Activated T-helper 17 cell treated with anti-CD3 and anti-CD28 coated beads, Interleukin-2, amount 50 U/mL, for 72 hours (primary cell): Measurements from ENCODE around the gene ALMS1. TPM values are rescaled to one million over a fixed set of nuclear protein-coding genes. Genes with fewer than 3 reads are reported as not detected.

Source experiments
- ATAC-seq: fragments of 150-1000 bp; cut with Tn5 transposase; replicated peaks from 2 replicates; pipeline ENCODE4 v1.10.0; 2021; ENCODE audit warnings: mild to moderate bottlenecking, moderate library complexity
- H3K27ac Mint-ChIP-seq: one replicate; pipeline ENCODE4 v1.8.0; 2022; ENCODE audit warnings: mixed read lengths
- H3K27me3 Mint-ChIP-seq: one replicate; pipeline ENCODE4 v1.8.0; 2022; ENCODE audit warnings: mixed read lengths
- H3K36me3 Mint-ChIP-seq: one replicate; pipeline ENCODE4 v1.8.0; 2022; ENCODE audit warnings: low read depth, mild to moderate bottlenecking, mixed read lengths
- H3K4me1 Mint-ChIP-seq: one replicate; pipeline ENCODE4 v1.8.0; 2022; ENCODE audit warnings: mixed read lengths
- H3K4me3 Mint-ChIP-seq: one replicate; pipeline ENCODE4 v1.8.0; 2022; ENCODE audit warnings: mild to moderate bottlenecking, mixed read lengths
- H3K9me3 Mint-ChIP-seq: one replicate; pipeline ENCODE4 v1.8.0; 2022; ENCODE audit warnings: mixed read lengths
- total RNA-seq, 2 donors: library from RNA; stranded (reverse); gene quantifications; one replicate each; pipeline ENCODE4 v1.2.3, GENCODE V29; 2022

Gene ALMS1
- total RNA-seq, 2 donors from 2014 or later = 16.3 to 20.2 TPM

GRCh38 chr2:73374269-73374668 is 11.4 kb upstream of the ALMS1 start:
- Mint-ChIP-seq H3K27ac (no peak overlapping the region), H3K4me3 (no peak overlapping the region), H3K9me3 (peaks cover 5% of the 10 kb centered on the region), H3K27me3 (peaks cover 30% of the 10 kb centered on the region), H3K4me1 (no peaks in the 10 kb centered on the region), H3K36me3 (no peaks in the 10 kb centered on the region)
- no peak for ATAC-seq

DNA sequence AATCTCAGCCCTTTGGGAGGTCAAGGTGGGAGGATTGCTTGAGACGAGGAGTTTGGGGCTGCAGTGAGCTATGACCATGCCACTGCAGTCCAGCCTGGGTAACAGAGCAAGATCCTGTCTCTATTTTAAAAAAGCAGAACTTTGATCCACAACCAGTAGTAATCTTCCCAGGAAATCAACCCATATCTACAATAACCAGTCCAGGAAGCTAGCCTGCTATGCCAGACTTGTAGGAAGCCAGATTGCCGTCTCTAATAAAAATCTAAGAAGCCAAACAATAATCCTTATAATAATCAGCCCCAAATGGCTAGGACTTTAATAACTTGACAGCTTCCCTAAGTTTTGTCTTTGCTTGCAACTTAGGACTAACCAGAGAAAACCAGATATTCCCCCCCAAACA is 9.0 kb upstream of the ALMS1 start:
- H3K36me3 Mint-ChIP-seq = no peaks in the 10 kb centered on the region
- peaks cover 5% of the 10 kb centered on the region for H3K9me3 Mint-ChIP-seq
- no peaks in the 10 kb centered on the region for H3K4me1 Mint-ChIP-seq
- no peak overlapping the region for H3K27ac Mint-ChIP-seq
- ATAC-seq = no peak
- H3K4me3 Mint-ChIP-seq = no peak overlapping the region
- H3K27me3 Mint-ChIP-seq = peaks cover 30% of the 10 kb centered on the region

GRCh38 chr2:73383036-73383435 is 2.6 kb upstream of the ALMS1 start:
- H3K4me3 Mint-ChIP-seq = no peak overlapping the region
- H3K27me3 Mint-ChIP-seq = no peaks in the 10 kb centered on the region
- no peak for ATAC-seq
- H3K27ac Mint-ChIP-seq = no peak overlapping the region
- H3K4me1 Mint-ChIP-seq = peaks cover 14% of the 10 kb centered on the region
- H3K9me3 Mint-ChIP-seq = no peaks in the 10 kb centered on the region
- H3K36me3 Mint-ChIP-seq = no peaks in the 10 kb centered on the region

GRCh38 chr2:73385123-73385503 is 523 bp upstream of the ALMS1 start:
- H3K4me1 Mint-ChIP-seq = peaks cover 25% of the 10 kb centered on the region
- H3K36me3 Mint-ChIP-seq = no peaks in the 10 kb centered on the region
- no peaks in the 10 kb centered on the region for H3K27me3 Mint-ChIP-seq
- H3K4me3 Mint-ChIP-seq = peak overlapping the region; percentile 88
- ATAC-seq = no peak
- H3K27ac Mint-ChIP-seq = peak overlapping the region; percentile 81
- H3K9me3 Mint-ChIP-seq = no peaks in the 10 kb centered on the region

DNA sequence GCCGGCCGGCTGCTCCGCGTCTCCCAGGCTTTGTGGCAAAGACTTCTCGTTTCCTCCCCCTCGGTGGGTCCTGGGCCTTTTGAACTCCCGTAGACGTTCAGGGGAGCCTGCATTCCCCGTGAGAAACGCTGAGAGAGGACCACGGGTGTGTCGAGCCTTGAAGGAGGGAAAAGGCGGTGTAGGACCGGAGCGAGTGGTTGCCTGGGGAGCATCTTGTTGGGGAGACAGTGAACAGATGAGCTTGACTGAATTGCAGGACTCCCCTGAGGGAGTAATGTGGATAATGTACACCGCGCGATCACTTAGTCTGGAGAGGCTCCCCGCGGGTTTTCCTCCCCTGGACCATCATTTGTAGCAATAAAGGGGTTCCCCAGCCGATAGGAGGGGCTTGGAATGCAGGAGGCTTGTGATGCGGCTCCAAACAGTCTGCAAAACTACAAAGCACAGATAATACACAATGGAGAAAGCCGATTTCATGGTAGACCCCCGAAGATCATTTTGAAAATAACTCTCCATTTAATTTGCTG is 769 bp downstream of the ALMS1 start:
- Mint-ChIP-seq H3K4me1 (peaks cover 25% of the 10 kb centered on the region), H3K36me3 (peaks cover under 1% of the 10 kb centered on the region), H3K4me3 (peak overlapping the region; percentile 88), H3K27me3 (no peaks in the 10 kb centered on the region), H3K9me3 (no peaks in the 10 kb centered on the region), H3K27ac (peak overlapping the region; percentile 81)
- no peak for ATAC-seq

- Mint-ChIP-seq H3K4me3 (peak overlapping the region; percentile 88), H3K27ac (peak overlapping the region; percentile 81), H3K27me3 (no peaks in the 10 kb centered on the region), H3K36me3 (peaks cover 5% of the 10 kb centered on the region), H3K9me3 (no peaks in the 10 kb centered on the region), H3K4me1 (peaks cover 25% of the 10 kb centered on the region)
- ATAC-seq = no peak
These were observed 1.4 kb downstream of the ALMS1 start for GRCh38 chr2:73386894-73387636.

DNA sequence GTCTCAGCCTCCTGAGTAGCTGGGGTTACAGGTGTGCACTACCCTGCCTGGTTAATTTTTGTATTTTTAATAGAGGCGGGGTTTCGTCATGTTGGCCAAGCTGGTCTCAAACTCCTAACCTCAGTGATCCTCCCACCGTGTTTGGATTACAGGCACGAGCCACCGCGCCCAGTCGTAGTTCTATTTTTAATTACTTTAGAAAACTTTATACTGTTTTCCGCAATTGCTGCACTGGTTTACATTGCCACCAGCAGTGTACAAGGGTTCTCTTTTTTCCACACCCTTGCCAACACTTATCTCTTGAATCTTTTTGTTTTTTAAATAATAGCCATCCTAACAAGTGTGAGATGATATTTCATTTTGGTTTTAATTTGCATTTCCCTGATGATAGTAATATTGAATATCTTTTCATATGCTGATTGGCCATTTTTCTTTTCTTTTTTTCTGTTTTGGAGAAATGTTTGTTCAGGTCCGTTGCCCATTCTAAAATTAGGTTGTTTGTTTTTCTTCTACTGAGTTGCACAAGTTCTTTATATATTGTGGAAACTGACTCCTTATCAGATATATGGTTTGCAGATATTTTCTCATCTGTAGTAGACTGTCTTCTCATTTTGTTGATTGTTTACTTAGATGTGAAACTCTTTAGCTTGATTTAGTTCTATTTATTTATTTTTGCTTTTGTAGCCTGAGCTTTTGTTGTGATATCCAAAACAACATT is 16.9 kb downstream of the ALMS1 start:
- Mint-ChIP-seq H3K27me3 (no peaks in the 10 kb centered on the region), H3K4me3 (no peak overlapping the region), H3K4me1 (peaks cover 10% of the 10 kb centered on the region), H3K36me3 (peaks cover 47% of the 10 kb centered on the region), H3K9me3 (peaks cover 15% of the 10 kb centered on the region), H3K27ac (no peak overlapping the region)
- no peak for ATAC-seq

GRCh38 chr2:73403237-73403636 is 17.6 kb downstream of the ALMS1 start:
- H3K4me1 Mint-ChIP-seq = peaks cover 10% of the 10 kb centered on the region
- no peak overlapping the region for H3K27ac Mint-ChIP-seq
- H3K4me3 Mint-ChIP-seq = no peak overlapping the region
- no peaks in the 10 kb centered on the region for H3K27me3 Mint-ChIP-seq
- peaks cover 47% of the 10 kb centered on the region for H3K36me3 Mint-ChIP-seq
- ATAC-seq = no peak
- peaks cover 15% of the 10 kb centered on the region for H3K9me3 Mint-ChIP-seq

- peaks cover 41% of the 10 kb centered on the region for H3K36me3 Mint-ChIP-seq
- H3K27ac Mint-ChIP-seq = no peak overlapping the region
- H3K4me1 Mint-ChIP-seq = peaks cover 10% of the 10 kb centered on the region
- no peak for ATAC-seq
- H3K27me3 Mint-ChIP-seq = no peaks in the 10 kb centered on the region
- peaks cover 11% of the 10 kb centered on the region for H3K9me3 Mint-ChIP-seq
- H3K4me3 Mint-ChIP-seq = no peak overlapping the region
These were observed 18.8 kb downstream of the ALMS1 start for GRCh38 chr2:73404409-73404808.

- ATAC-seq = no peak
- Mint-ChIP-seq H3K4me3 (no peak overlapping the region), H3K27me3 (no peaks in the 10 kb centered on the region), H3K27ac (no peak overlapping the region), H3K4me1 (peaks cover 6% of the 10 kb centered on the region), H3K9me3 (peaks cover 11% of the 10 kb centered on the region), H3K36me3 (peaks cover 34% of the 10 kb centered on the region)
These were observed 21.4 kb downstream of the ALMS1 start for GRCh38 chr2:73406996-73407395.

DNA sequence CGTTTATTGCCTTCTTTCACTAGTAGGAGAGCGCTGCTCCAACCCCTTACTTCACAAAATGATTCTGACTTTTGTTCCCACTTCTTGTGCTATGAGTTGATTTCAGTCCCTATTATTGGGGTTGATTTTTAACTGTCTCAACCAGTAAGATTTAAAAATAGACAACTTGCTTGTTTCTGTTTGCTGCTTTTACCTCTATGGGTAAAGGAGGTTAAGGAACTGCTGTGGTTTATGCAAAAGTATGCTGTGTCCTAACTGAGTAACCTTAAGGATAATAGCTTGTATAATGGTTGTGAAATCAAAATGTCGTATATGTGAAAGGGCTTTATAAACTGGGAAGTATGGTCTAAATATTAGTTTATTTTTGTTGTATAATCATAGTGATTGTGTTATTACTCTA is 22.6 kb downstream of the ALMS1 start:
- H3K27me3 Mint-ChIP-seq = no peaks in the 10 kb centered on the region
- no peak overlapping the region for H3K4me3 Mint-ChIP-seq
- H3K9me3 Mint-ChIP-seq = peaks cover 9% of the 10 kb centered on the region
- H3K27ac Mint-ChIP-seq = no peak overlapping the region
- no peak for ATAC-seq
- peaks cover 4% of the 10 kb centered on the region for H3K4me1 Mint-ChIP-seq
- H3K36me3 Mint-ChIP-seq = peaks cover 28% of the 10 kb centered on the region

DNA sequence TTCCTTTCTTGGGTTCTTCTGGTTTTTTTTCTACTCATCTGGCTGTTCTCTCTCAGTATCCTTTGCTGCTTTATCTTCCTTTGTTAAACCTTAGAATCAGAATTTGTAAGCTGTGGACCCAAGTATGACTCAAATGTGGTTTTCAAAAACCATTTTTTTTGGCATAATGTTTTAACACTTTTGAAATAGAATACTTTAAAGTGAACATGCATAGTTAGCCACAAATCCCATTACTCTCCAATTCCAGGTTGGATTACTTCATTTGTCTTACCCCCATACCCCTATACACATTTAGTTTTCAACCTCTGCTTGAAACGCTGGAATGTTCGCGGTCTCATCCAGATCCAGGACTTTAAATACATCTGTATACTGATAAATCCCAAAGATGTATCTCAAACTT is 29.1 kb downstream of the ALMS1 start:
- H3K36me3 Mint-ChIP-seq = peaks cover 23% of the 10 kb centered on the region
- H3K27me3 Mint-ChIP-seq = no peaks in the 10 kb centered on the region
- no peak overlapping the region for H3K4me3 Mint-ChIP-seq
- ATAC-seq = no peak
- no peaks in the 10 kb centered on the region for H3K4me1 Mint-ChIP-seq
- H3K27ac Mint-ChIP-seq = no peak overlapping the region
- H3K9me3 Mint-ChIP-seq = no peaks in the 10 kb centered on the region

GRCh38 chr2:73415906-73416305 is 30.3 kb downstream of the ALMS1 start:
- H3K4me3 Mint-ChIP-seq = no peak overlapping the region
- H3K36me3 Mint-ChIP-seq = peaks cover 34% of the 10 kb centered on the region
- H3K27ac Mint-ChIP-seq = no peak overlapping the region
- H3K9me3 Mint-ChIP-seq = no peaks in the 10 kb centered on the region
- H3K27me3 Mint-ChIP-seq = no peaks in the 10 kb centered on the region
- no peak for ATAC-seq
- H3K4me1 Mint-ChIP-seq = no peaks in the 10 kb centered on the region

DNA sequence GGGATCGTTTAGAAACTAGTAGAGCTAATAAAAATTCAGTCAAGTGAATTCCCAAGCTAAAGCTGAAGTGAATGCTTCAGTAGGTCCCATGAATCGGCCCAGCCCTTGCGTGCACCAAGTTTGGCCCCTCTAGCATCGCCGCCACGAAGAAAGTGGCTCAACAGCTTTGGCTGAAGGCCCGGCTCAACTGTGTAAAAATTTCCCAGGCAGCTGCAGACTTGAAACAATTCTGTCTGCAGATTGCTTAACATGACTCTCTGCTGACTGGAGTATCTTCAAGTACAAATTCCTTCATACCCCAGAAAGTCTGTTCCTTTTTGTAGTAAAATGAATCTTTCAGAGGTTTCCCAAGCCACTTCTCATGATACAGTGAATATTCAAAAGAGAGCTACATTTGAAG is 32.7 kb downstream of the ALMS1 start:
- Mint-ChIP-seq H3K9me3 (no peaks in the 10 kb centered on the region), H3K4me3 (no peak overlapping the region), H3K27me3 (no peaks in the 10 kb centered on the region), H3K4me1 (no peaks in the 10 kb centered on the region), H3K36me3 (peaks cover 28% of the 10 kb centered on the region), H3K27ac (no peak overlapping the region)
- no peak for ATAC-seq

GRCh38 chr2:73423913-73424312 is 38.3 kb downstream of the ALMS1 start:
- Mint-ChIP-seq H3K27ac (no peak overlapping the region), H3K36me3 (peaks cover 72% of the 10 kb centered on the region), H3K4me3 (no peak overlapping the region), H3K27me3 (no peaks in the 10 kb centered on the region), H3K9me3 (no peaks in the 10 kb centered on the region), H3K4me1 (no peaks in the 10 kb centered on the region)
- ATAC-seq = no peak
